Cerebellar cortex (tissue), 1 donor: Measurements from ENCODE around the gene PRH1.

Experiments used
- DNase-seq: peaks from one replicate; pipeline ENCODE4 v3.0.0-alpha.2; 2015; ENCODE audit warnings: low spot score

Gene PRH1

GRCh38 chr12:10884086-10884725 lies at the start of gene PRH1:
TSS of gene PRH1 (minus strand) at chr12:10884255. CDS start at chr12:10884217, 38 bp downstream.
- DNase-seq, result no peak

- no peak for DNase-seq
Observed at GRCh38 chr12:10928746-10929286, 44.8 kb upstream of the PRH1 start, which contains the start of gene PRH2. TSS of gene PRH2 (plus strand) at chr12:10929236. CDS start at chr12:10929274, 38 bp downstream.

- DNase-seq, result no peak
Observed at GRCh38 chr12:10926269-10926668, 42.2 kb upstream of the PRH1 start.

GRCh38 chr12:10919809-10920208 lies 35.8 kb upstream of the PRH1 start:
- DNase-seq, result no peak

- no peak for DNase-seq
Observed at GRCh38 chr12:10910380-10910779, 26.3 kb upstream of the PRH1 start.

GRCh38 chr12:10909462-10909861 lies 25.4 kb upstream of the PRH1 start, which contains the start of gene TAS2R13:
TSS of gene TAS2R13 (minus strand) at chr12:10909562. CDS start at chr12:10909298, 264 bp downstream.
- no peak for DNase-seq

- DNase-seq, result no peak
Observed at GRCh38 chr12:10904686-10905085, 20.6 kb upstream of the PRH1 start.

GRCh38 chr12:10901427-10901826 lies 17.4 kb upstream of the PRH1 start:
- DNase-seq, result no peak

GRCh38 chr12:10900972-10901371 lies 16.9 kb upstream of the PRH1 start:
- DNase-seq, result no peak

- no peak for DNase-seq
Observed at GRCh38 chr12:10900530-10900929, 16.5 kb upstream of the PRH1 start.

- no peak for DNase-seq
Observed at GRCh38 chr12:10896854-10897253, 12.8 kb upstream of the PRH1 start.

GRCh38 chr12:10891937-10892336 lies 7.9 kb upstream of the PRH1 start:
- no peak for DNase-seq

- no peak for DNase-seq
Observed at GRCh38 chr12:10889226-10889625, 5.2 kb upstream of the PRH1 start.

- no peak for DNase-seq
Observed at GRCh38 chr12:10873378-10873777, 10.7 kb downstream of the PRH1 start.

GRCh38 chr12:10867381-10867780 lies 16.7 kb downstream of the PRH1 start:
- DNase-seq, result no peak

- no peak for DNase-seq
Observed at GRCh38 chr12:10863512-10864218, 20.4 kb downstream of the PRH1 start.

GRCh38 chr12:10861366-10861765 lies 22.7 kb downstream of the PRH1 start:
- DNase-seq, result no peak

GRCh38 chr12:10855807-10856206 lies 28.2 kb downstream of the PRH1 start:
- DNase-seq, result no peak

- no peak for DNase-seq
Observed at GRCh38 chr12:10853776-10854175, 30.3 kb downstream of the PRH1 start.

- no peak for DNase-seq
Observed at GRCh38 chr12:10851243-10851858, 32.7 kb downstream of the PRH1 start.

GRCh38 chr12:10849425-10849878 lies 34.6 kb downstream of the PRH1 start, which contains the start of gene PRR4:
TSS of gene PRR4 (minus strand) at chr12:10849475. CDS start at chr12:10849437, 38 bp downstream.
- DNase-seq, result no peak

- DNase-seq, result no peak
Observed at GRCh38 chr12:10847744-10848143, 36.3 kb downstream of the PRH1 start.

GRCh38 chr12:10842862-10843261 lies 41.2 kb downstream of the PRH1 start:
- DNase-seq, result no peak
